COLO668 (cell line): ENCODE results near the gene TNP2.
"Not testable (repeated sequence)": the region's sequence is repeated elsewhere in the genome, so short reads cannot be mapped to it uniquely, and the experiment has no call there.

Experiments
- DNase-seq: peaks from one replicate; lab custom pipeline; 2025; ENCODE audit not compliant: unreplicated experiment; lab: John Stamatoyannopoulos, UW

Gene TNP2

GRCh38 chr16:11301645-11302501 is 32.7 kb upstream of the TNP2 start:
- no peak for DNase-seq

GRCh38 chr16:11300560-11300892 is 31.4 kb upstream of the TNP2 start:
- no peak for DNase-seq

GRCh38 chr16:11299865-11300559 is 30.9 kb upstream of the TNP2 start:
- DNase-seq: no peak

- not testable (repeated sequence) for DNase-seq
Measured at GRCh38 chr16:11298950-11299547, 29.9 kb upstream of the TNP2 start.

- no peak for DNase-seq
Measured at GRCh38 chr16:11298143-11298900, 29.2 kb upstream of the TNP2 start.

GRCh38 chr16:11297492-11298142 is 28.5 kb upstream of the TNP2 start:
- DNase-seq: peak; percentile 67

GRCh38 chr16:11296706-11297491 is 27.8 kb upstream of the TNP2 start:
- DNase-seq: no peak

GRCh38 chr16:11296351-11296705 is 27.2 kb upstream of the TNP2 start:
- no peak for DNase-seq

GRCh38 chr16:11295672-11296071 is 26.5 kb upstream of the TNP2 start:
- no peak for DNase-seq

GRCh38 chr16:11292076-11292748 is 23.1 kb upstream of the TNP2 start:
- DNase-seq: no peak

GRCh38 chr16:11291091-11291703 is 22.1 kb upstream of the TNP2 start:
- no peak for DNase-seq

- no peak for DNase-seq
Measured at GRCh38 chr16:11290102-11290893, 21.2 kb upstream of the TNP2 start.

GRCh38 chr16:11289696-11290095 is 20.6 kb upstream of the TNP2 start:
- not testable (repeated sequence) for DNase-seq

GRCh38 chr16:11289202-11289601 is 20.1 kb upstream of the TNP2 start:
- DNase-seq: no peak

GRCh38 chr16:11285842-11286241 is 16.7 kb upstream of the TNP2 start:
- no peak for DNase-seq

- DNase-seq: no peak
Measured at GRCh38 chr16:11283820-11284248, 14.7 kb upstream of the TNP2 start.

GRCh38 chr16:11280616-11281522 is 11.7 kb upstream of the TNP2 start, which contains the start of gene PRM1:
PRM1 (minus strand) TSS chr16:11281330; CDS start chr16:11281238, 92 bp downstream.
- DNase-seq: no peak
